Cardiac muscle cell (in vitro differentiated cells and primary cell): Measurements from ENCODE around the gene MZF1. TPM values are rescaled to one million over a fixed set of nuclear protein-coding genes. Genes with fewer than 3 reads are reported as not detected.
A peak's percentile ranks its signal among the peaks of the same experiment; 100 is the strongest.

Experiments
- DNase-seq, 2 donors: peaks; one replicate each; pipeline versions ENCODE4 v3.0.0 to v3.0.0-alpha.2; 2010 to 2017; ENCODE audit warnings: low read depth in 1 of 2, low spot score in 1 of 2
- H3K27ac ChIP-seq: fragments of 200-600 bp; sonication (generic); 2 replicates; pipeline ENCODE4 v1.5.1; 2016
- H3K27me3 ChIP-seq: fragments of 200-600 bp; sonication (generic); 2 replicates; pipeline ENCODE4 v1.6.0; 2016; ENCODE audit warnings: control low read depth
- H3K36me3 ChIP-seq: fragments of 200-600 bp; sonication (generic); 2 replicates; pipeline ENCODE4 v1.5.1; 2016; ENCODE audit warnings: control low read depth
- H3K4me1 ChIP-seq: fragments of 200-600 bp; sonication (generic); 2 replicates; pipeline ENCODE4 v1.8.1; 2017; ENCODE audit warnings: low read depth, mild to moderate bottlenecking, mixed run types
- H3K4me3 ChIP-seq: fragments of 200-600 bp; sonication (generic); 2 replicates; pipeline ENCODE4 v1.5.1; 2016; ENCODE audit warnings: mild to moderate bottlenecking
- H3K9me3 ChIP-seq: fragments of 200-600 bp; sonication (generic); 2 replicates; pipeline ENCODE4 v1.5.1; 2017; ENCODE audit warnings: low read depth, mild to moderate bottlenecking, control low read depth
- polyA plus RNA-seq: library from polyadenylated mRNA; unstranded; fragments of >200 nt; fragmentation: Nextera tagmentation; extraction: Ambion mirVana; gene quantifications from 2 replicates; pipeline ENCODE4 v1.2.1, GENCODE V29; 2016
- total RNA-seq: library from RNA; depleted of rRNA; stranded (reverse); fragments of >200 nt; gene quantifications from 2 replicates; pipeline ENCODE4 v1.2.3, GENCODE V29; 2016
- TF ChIP-seq, protein P1 (sequence below): IDR thresholded peaks from 2 replicates; pipeline ENCODE4 v1.5.1; 2012; ENCODE audit warnings: low read depth, mild to moderate bottlenecking, low read length

The MZF1 gene
- total and polyA plus RNA-seq, 2 experiments from 2014 or later = 34.7 to 51.1 TPM

DNA sequence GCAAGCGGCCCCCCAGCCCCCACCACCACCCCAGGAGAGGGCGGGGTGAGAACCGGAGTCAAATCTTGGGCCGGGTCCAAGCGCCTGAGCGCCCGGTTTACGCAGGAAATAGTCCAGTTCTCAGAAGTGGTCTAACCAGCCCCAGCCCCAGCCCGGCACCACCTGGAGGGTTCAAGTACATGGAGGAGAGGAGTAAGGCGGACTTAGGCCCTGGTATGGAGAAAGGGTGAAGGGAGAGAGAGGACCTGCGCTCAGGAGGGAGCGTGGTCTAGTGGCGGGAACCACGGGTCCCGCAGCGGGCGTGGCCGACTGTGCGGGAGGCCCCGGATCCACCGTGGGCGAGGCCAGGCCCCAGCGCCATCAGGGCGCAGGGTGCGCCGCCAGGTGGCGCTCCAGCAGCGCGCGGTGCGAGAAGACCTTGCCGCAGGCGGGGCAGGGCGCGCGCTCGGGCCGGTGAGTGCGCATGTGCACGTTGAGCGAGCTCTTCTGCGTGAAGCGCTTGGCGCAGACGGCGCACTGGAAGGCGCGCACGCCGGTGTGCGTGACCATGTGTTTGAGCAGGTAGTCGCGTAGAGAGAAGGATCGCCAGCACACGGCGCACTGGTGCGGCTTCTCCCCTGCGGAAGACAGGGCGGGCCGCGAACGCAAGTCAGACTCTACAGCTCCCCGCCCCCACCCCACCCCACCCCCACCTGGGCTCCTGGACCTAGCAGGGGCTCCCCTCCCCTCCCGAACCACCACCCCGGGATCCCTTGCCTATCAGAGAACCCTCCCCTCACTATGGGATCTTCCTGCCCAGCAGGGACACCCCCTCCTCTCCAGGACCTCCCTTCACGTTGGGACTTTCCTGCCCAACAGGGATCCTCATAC, 59.2 kb downstream of the MZF1 start:
- TF ChIP-seq, protein P1, sequence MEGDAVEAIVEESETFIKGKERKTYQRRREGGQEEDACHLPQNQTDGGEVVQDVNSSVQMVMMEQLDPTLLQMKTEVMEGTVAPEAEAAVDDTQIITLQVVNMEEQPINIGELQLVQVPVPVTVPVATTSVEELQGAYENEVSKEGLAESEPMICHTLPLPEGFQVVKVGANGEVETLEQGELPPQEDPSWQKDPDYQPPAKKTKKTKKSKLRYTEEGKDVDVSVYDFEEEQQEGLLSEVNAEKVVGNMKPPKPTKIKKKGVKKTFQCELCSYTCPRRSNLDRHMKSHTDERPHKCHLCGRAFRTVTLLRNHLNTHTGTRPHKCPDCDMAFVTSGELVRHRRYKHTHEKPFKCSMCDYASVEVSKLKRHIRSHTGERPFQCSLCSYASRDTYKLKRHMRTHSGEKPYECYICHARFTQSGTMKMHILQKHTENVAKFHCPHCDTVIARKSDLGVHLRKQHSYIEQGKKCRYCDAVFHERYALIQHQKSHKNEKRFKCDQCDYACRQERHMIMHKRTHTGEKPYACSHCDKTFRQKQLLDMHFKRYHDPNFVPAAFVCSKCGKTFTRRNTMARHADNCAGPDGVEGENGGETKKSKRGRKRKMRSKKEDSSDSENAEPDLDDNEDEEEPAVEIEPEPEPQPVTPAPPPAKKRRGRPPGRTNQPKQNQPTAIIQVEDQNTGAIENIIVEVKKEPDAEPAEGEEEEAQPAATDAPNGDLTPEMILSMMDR = peak; percentile 88
- peak; percentile 94 to 95 for DNase-seq
- Histone ChIP-seq H3K36me3 (peaks cover 13% of the 10 kb centered on the region), H3K27me3 (no peaks in the 10 kb centered on the region), H3K9me3 (no peaks in the 10 kb centered on the region), H3K27ac (peak overlapping the region; percentile 63), H3K4me1 (peaks cover 10% of the 10 kb centered on the region), H3K4me3 (peak overlapping the region; percentile 36)

DNA sequence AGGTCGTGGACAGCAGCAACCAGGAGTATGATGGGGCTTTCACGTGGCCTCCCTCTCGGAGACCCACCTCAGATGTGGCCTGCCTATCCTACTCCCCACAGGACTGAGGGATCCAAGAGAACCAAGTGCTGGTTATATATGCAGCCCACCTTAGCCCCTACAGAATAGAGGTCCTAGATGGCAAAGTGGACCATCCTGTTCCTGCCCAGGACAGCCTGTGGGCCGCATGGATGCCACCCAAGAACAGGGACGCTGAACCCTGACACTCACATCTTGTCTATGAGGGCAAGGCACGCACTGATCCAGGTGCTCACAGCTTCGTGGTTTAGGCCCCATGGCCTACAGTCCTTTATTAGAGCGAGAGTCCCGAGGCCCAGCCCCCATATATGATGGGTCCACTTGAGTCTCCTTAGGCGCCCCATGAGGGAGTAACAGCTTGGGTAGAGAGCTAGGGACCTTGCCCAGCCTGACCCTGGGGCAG, 59.9 kb downstream of the MZF1 start:
- no peaks in the 10 kb centered on the region for H3K27me3 ChIP-seq
- H3K4me3 ChIP-seq = no peak overlapping the region
- TF ChIP-seq, protein P1 = no peak
- DNase-seq = no peak
- H3K27ac ChIP-seq = peak overlapping the region; percentile 63
- H3K9me3 ChIP-seq = no peaks in the 10 kb centered on the region
- H3K4me1 ChIP-seq = peaks cover 4% of the 10 kb centered on the region
- peaks cover 13% of the 10 kb centered on the region for H3K36me3 ChIP-seq

Other genes with a start within 250 kb of the MZF1 start
- gene ZSCAN22, start 246.3 kb downstream of the MZF1 start, total RNA-seq = 2.4 and 2.5 TPM in 2 replicates
- gene ZSCAN22, start 246.3 kb downstream of the MZF1 start, polyA plus RNA-seq = 3.7 and 4.2 TPM in 2 replicates
- 75.0 and 138 TPM in 2 replicates for gene A1BG, start 219.8 kb downstream of the MZF1 start, total RNA-seq
- 45.9 and 56.5 TPM in 2 replicates for gene A1BG, start 219.8 kb downstream of the MZF1 start, polyA plus RNA-seq
- 5.9 and 7.6 TPM in 2 replicates for gene ZNF497, start 210.6 kb downstream of the MZF1 start, total RNA-seq
- gene ZNF497, start 210.6 kb downstream of the MZF1 start, polyA plus RNA-seq = 5.8 and 6.8 TPM in 2 replicates
- gene ZNF837, start 192.3 kb downstream of the MZF1 start, total RNA-seq = 9.1 and 12.6 TPM in 2 replicates
- 7.6 and 8.9 TPM in 2 replicates for gene ZNF837, start 192.3 kb downstream of the MZF1 start, polyA plus RNA-seq
- 1,551 and 1,738 TPM in 2 replicates for gene RPS5, start 186.1 kb downstream of the MZF1 start, total RNA-seq
- 643 and 656 TPM in 2 replicates for gene RPS5, start 186.1 kb downstream of the MZF1 start, polyA plus RNA-seq
- gene RNF225, start 177.7 kb downstream of the MZF1 start, total RNA-seq = 3.1 TPM in 1 of 2 replicates, not detected in the other
- gene RNF225, start 177.7 kb downstream of the MZF1 start, polyA plus RNA-seq = not detected in 2 replicates
- gene ZNF584, start 164.7 kb downstream of the MZF1 start, total RNA-seq = 15.6 and 37.9 TPM in 2 replicates
- 16.0 and 18.6 TPM in 2 replicates for gene ZNF584, start 164.7 kb downstream of the MZF1 start, polyA plus RNA-seq
- gene ZNF132, start 133.2 kb downstream of the MZF1 start, total RNA-seq = not detected in 2 replicates
- gene ZNF132, start 133.2 kb downstream of the MZF1 start, polyA plus RNA-seq = 1.1 and 1.4 TPM in 2 replicates
- gene ZNF324B, start 121.7 kb downstream of the MZF1 start, total RNA-seq = 10.3 and 19.0 TPM in 2 replicates
- 3.4 and 5.0 TPM in 2 replicates for gene ZNF324B, start 121.7 kb downstream of the MZF1 start, polyA plus RNA-seq
- gene ZNF324, start 106.3 kb downstream of the MZF1 start, total RNA-seq = 24.7 and 27.8 TPM in 2 replicates
- gene ZNF324, start 106.3 kb downstream of the MZF1 start, polyA plus RNA-seq = 15.7 and 18.8 TPM in 2 replicates
- 29.0 and 41.1 TPM in 2 replicates for gene ZNF446, start 97.0 kb downstream of the MZF1 start, total RNA-seq
- 16.3 and 20.5 TPM in 2 replicates for gene ZNF446, start 97.0 kb downstream of the MZF1 start, polyA plus RNA-seq
- gene SLC27A5, start 61.3 kb downstream of the MZF1 start, total RNA-seq = 17.7 and 23.9 TPM in 2 replicates
- 22.5 and 22.8 TPM in 2 replicates for gene SLC27A5, start 61.3 kb downstream of the MZF1 start, polyA plus RNA-seq
- 22.8 and 26.3 TPM in 2 replicates for gene ZBTB45, start 53.5 kb downstream of the MZF1 start, total RNA-seq
- 29.4 and 34.6 TPM in 2 replicates for gene ZBTB45, start 53.5 kb downstream of the MZF1 start, polyA plus RNA-seq
- gene TRIM28, start 29.3 kb downstream of the MZF1 start, total RNA-seq = 563 and 650 TPM in 2 replicates
- gene TRIM28, start 29.3 kb downstream of the MZF1 start, polyA plus RNA-seq = 303 and 343 TPM in 2 replicates
- gene CHMP2A, start 18.2 kb downstream of the MZF1 start, total RNA-seq = 223 and 265 TPM in 2 replicates
- gene CHMP2A, start 18.2 kb downstream of the MZF1 start, polyA plus RNA-seq = 247 and 319 TPM in 2 replicates
- 70.8 and 79.0 TPM in 2 replicates for gene UBE2M, start 14.7 kb downstream of the MZF1 start, total RNA-seq
- 169 and 177 TPM in 2 replicates for gene UBE2M, start 14.7 kb downstream of the MZF1 start, polyA plus RNA-seq